SHP77 (cell line): ENCODE data around the gene ATF6.
"Not testable (repeated sequence)": the region's sequence is repeated elsewhere in the genome, so short reads cannot be mapped to it uniquely, and the experiment has no call there.

Experiments used
- DNase-seq, 2 experiments: peaks; one replicate each; lab custom pipeline; 2025; lab: John Stamatoyannopoulos, UW

ATF6 gene, protein sequence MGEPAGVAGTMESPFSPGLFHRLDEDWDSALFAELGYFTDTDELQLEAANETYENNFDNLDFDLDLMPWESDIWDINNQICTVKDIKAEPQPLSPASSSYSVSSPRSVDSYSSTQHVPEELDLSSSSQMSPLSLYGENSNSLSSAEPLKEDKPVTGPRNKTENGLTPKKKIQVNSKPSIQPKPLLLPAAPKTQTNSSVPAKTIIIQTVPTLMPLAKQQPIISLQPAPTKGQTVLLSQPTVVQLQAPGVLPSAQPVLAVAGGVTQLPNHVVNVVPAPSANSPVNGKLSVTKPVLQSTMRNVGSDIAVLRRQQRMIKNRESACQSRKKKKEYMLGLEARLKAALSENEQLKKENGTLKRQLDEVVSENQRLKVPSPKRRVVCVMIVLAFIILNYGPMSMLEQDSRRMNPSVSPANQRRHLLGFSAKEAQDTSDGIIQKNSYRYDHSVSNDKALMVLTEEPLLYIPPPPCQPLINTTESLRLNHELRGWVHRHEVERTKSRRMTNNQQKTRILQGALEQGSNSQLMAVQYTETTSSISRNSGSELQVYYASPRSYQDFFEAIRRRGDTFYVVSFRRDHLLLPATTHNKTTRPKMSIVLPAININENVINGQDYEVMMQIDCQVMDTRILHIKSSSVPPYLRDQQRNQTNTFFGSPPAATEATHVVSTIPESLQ

DNA sequence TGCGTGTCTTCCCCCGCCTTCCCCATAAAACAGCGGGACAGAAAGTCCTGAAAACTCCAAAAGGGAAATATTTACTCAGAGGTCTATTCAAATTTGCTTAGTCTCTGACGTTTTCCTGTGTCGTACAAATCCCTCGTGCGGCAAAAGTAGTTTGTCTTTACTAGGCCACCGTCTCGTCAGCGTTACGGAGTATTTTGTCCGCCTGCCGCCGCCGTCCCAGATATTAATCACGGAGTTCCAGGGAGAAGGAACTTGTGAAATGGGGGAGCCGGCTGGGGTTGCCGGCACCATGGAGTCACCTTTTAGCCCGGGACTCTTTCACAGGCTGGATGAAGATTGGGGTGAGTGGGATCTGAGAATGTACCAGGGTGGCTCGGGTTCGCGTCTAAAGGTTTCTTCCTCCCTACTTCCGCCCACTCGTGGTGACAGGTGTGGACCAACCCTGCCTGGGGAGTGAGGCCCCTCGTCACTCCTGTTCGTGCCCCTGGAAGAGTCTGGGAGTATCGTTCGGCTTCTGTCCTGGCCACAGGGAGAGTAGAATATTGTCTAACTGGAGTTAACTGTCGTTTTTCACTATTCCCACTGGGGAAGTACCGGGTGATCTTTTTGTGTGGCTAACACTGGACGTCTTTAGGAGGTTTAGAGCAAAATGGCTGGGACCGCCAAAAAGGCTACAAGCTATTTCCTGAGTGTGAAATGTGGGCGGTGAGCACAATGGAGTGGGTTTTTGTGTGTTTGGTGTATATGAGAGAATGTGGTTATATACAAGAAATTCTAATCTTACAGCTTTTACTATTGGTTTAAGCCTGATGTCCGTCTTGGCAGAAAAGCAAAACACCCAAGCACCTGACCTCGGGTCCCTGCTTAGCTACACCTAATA is at the start of gene ATF6:
ATF6 (plus strand) TSS at position 219 of the 880 bp plus-strand sequence; CDS start at position 260, 41 bp downstream.
- DNase-seq, result peak; percentile 94

DNA sequence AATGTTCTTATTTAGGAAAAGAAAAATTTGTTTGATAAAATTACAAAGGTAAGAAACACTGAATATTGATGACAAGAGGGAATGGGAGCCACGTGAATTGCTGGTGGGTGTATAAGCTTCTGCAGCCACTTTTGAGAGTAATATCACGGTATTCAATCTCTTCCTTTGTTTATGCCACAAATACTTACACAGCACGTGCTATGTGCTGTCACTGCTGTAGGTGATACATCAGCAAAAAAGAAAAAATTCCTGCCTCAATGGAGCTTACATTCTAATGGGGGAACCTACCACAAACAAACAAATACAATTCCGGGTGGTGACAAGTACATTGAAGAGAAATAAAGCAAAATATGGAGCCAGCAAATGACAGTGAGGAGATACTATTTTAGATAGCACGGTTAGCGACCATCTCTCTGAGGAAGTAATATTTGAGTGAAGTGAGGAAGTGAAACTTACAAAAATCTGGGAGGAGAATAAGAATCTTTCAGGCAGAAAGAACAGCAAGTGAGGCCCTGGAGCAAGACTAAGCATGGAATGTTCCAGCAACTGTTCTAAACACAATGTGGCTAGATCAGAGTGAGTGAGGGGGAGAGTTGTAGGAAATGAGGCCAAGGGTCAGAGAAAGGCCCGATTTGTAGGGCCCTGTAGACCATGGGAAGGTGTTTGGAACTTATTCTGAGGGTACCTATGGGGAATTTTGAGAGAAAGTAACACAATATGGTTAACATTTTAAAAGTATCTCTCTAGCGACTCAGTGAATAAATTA is 47.4 kb upstream of the ATF6 start:
- no peak for DNase-seq

DNA sequence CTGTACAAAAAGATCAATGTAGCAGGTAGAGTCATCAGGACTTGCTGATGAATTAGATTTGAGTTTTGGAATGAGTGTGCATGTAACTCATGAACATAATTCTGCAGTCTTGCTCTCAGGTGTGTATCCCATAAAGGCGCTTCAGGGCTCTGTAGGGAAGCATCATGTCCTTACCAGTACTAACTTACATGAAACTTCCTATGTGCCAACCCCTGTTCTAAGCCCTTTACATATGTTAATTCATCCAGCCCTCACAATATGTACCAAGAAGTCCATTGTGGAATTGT is 46.9 kb upstream of the ATF6 start:
- no peak for DNase-seq

DNA sequence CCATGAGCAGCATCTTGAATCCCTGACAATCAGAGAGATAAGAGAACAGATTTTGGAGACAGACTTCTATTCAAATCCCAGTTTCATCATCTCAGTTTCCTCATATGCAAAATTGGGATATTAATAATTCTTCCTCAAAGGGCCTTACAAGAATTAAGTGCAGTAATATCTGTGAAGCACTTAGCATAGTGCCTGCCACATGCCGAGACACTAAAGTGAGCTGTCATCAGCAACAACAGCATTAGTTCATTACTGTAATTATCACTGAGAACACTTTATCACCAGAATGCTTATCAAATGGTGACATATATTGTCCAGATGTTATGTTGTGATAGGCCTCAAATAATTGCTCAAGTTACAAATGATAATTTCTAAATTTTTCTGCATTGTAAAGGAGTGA is 45.7 kb upstream of the ATF6 start:
- DNase-seq, result no peak

DNA sequence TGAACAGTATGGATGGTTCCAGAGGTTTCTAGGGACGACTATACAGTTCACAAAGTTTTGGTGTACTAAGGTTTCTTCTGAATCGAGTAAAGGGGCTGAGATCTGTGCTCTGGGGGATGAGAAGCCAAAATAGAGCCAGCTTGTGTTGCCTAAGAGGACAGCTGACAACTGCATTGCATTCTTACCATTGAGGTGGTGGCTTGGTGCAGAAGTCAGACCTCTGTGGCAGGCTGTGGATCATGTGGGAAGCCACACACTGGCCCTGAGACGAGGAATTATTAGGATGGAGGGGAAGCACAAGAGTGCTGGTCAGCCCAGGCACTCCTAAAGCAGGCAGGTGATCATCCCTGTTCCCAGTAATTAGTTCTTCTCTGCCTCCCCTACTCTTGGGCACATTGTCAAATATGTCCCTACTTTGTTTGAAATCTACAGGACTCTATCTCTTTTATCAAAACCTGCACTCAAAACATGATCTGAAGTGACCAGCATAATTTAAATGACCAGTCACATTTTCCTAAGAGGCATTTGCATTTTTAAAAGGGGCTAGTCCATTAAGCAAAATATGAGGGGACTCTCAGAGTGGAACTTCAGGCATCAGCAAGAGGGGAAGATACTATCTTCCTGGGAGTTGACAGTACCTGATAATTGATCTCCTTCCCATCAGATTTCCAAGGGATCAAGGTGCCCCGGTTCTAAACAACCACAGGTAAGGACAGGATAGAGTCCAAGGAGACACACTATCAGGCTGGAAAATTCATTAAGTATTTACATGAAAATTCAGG is 45.0 kb upstream of the ATF6 start, which contains the start of gene FCRLB:
FCRLB (plus strand) TSS at position 589 of the 782 bp plus-strand sequence. CDS start 1,129 bp downstream, outside the sequence.
- DNase-seq, result no peak

DNA sequence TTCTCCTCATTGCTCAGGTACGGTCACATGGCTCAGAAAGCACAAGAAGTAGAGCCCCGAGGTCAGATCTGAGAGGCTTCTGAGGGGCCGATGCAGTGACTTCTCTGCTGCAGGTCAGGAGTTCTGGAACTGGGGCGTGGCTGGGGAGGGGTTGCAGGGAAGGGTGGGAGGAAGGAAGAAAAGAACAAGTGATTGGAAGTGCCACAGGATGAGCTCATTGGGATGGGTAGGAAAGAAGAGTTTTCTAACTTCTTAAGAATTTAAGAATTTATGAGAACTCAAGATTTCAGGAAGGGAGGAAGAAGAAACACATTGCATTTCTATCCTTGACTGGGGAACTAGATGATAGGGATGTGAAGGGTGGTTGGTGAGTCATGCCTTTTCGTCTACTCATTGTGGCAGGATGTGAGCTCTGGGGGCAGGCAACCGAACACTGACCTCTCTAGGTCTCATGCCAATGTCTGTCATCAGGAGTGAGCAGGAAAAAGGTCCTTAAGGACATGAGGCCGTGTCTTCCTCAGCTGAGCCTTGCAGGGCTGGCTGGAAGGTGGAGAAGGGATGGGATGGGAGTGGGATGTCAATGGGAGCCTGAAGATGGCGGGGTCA is 44.3 kb upstream of the ATF6 start:
- DNase-seq, result no peak

DNA sequence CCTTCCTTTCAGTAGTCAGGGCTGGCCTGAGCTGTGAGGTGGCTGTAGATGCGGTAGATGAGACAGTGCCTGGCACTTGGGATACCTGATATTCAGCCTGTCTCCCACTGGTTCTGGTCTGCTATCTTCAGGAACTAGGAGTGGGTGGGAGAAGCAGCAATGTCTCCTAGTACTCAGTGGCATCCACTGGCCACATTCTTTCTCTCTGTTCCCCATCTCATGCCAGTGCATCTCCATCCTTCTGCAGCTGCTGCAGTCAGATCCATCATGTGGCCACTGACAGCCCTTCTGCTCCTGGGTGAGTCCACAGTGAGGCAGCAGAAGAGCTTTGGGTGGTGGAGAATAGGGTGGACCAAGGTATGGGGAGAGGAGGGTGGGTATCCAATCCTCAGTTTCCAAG is 43.7 kb upstream of the ATF6 start:
- no peak for DNase-seq

DNA sequence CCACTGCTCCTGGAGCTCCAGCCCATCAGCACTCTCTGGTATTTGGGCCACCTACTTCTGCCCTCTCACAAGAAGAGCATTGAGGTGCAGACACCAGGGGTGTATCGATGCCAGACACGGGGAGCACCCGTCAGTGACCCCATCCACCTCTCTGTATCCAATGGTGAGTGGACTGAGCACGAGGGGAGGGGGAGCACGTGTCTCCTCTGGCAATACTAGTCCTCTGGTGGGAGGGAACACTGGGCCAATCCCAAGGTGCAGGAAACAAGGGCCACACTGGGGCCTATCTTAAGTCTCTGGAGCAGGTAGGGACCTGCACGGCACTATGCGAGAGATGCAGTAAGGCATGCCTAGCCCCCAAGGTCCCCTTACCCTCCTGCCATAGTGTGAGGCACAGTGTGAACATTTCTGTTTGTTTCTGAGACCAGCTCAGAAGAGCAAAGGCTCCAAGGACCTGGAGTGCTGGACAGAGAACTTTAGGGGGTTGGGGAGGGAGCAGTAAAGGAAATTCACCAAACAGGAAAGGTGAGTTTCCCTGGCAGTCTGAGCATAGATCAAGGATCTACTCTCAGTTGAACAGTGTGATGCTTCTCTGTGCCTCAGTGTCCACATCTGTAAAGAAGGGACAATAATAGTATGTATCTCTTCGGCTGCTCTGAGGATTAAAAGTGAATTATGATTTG is 42.5 kb upstream of the ATF6 start:
- DNase-seq, result no peak

DNA sequence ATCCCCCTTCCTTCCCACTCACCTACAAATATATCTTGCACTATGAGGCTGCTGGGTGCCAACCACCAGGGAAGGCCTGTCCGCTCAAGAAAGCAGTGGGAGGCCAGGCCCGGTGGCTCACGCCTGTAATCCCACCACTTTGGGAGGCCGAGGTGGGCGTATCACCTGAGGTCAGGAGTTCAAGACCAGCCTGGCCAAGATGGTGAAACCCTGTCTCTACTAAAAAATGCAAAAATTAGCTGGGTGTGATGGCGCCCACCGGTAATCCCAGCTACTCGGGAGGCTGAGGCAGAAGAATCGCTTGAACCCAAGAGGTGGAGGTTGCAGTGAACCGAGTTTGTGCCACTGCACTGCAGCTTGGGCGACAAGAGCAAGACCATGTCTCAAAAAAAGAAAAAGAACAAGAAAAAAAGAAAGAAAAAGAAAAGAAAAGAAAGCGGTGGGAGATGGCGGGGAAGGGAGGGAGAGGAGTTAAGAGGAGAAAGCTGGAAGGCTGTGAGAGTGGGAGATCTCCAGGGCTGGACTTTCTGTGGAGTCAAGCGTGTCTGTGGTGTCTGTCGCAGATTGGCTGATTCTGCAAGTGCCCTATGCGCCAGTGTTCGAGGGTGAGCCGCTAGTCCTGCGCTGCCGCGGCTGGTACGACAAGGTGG is 40.7 kb upstream of the ATF6 start:
- not testable (repeated sequence) for DNase-seq

DNA sequence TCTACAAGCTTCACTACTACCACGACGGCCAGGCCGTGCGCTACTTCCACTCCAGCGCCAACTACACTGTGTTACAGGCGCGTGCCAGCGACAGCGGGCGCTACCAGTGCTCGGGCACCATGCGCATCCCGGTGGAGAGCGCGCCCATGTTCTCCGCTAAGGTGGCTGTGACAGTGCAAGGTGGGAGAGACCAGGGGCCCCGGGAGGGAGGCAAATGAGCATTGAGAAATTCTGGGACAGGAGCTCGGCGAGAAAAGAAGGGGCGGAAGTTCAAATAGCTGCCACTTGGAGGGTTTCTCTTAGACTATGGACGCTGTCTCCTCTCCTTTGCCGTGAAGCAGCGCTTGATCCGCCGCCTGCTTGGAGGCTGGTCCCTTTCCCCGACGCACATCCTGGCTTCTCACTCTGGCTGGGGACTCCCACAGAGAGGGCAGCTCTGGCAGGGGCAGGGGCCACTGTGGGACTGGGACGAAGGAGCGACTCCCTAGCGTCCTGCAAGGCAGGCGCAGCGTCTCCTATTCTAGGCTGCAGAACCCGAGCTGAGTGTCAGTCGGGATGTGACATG is 40.1 kb upstream of the ATF6 start:
- peak; percentile 39 to 51 for DNase-seq

DNA sequence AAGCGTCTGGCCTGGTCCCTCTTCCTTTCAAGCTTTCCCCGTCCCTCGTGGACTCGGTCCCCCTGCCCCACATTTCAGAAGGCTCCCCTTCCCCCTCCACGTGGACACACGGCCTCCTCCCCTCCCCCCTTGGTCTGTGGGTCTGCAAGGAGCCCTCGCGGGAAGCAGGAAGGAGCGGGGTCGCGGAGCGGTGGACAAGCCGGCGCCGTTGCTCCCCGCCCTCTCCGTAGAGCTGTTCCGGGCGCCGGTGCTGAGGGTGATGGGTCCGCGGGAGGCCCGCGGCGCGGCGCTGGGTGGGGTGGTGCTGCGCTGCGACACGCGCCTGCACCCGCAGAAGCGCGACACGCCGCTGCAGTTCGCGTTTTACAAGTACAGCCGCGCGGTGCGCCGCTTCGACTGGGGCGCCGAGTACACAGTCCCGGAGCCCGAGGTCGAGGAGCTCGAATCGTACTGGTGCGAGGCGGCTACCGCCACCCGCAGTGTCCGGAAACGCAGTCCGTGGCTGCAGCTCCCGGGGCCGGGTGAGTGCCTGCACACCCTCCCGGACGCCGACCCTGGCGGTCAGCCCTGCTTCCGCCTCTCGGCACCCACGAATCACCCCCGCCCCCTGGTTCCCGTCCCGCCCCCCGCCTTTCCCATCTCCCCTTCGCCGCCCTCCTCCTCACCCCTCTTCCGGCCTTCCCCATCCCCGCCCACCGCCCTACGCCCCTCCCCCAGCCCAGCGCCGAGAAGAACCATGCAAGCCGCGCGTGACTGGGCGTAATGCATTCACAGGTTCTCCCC is 39.5 kb upstream of the ATF6 start:
- peak; percentile 86 to 88 for DNase-seq

DNA sequence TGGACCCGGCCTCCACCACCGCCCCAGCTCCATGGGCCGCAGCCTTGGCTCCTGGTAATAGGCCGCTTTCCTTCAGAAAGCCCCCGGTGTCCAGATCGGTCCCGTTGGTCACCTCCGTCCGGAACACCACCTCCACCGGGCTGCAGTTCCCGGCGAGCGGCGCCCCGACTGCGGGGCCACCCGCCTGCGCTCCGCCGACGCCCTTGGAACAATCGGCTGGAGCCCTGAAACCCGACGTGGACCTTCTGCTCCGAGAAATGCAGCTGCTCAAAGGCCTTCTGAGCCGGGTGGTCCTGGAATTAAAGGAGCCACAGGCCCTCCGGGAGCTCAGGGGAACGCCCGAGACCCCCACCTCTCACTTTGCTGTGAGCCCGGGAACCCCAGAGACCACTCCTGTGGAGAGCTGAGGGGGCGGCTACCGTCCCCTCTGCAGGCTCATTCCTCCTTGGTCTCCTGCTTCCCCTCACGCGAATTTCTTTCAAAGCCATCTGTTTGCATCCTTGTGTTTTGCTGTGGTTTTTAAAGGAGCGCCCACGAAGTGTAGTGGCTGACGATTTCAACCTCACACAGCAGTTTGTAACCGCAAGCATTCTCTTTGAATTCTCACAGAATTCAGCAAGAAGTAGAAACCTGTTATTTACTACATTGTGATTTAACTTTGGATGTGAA is 38.7 kb upstream of the ATF6 start:
- no peak for DNase-seq

DNA sequence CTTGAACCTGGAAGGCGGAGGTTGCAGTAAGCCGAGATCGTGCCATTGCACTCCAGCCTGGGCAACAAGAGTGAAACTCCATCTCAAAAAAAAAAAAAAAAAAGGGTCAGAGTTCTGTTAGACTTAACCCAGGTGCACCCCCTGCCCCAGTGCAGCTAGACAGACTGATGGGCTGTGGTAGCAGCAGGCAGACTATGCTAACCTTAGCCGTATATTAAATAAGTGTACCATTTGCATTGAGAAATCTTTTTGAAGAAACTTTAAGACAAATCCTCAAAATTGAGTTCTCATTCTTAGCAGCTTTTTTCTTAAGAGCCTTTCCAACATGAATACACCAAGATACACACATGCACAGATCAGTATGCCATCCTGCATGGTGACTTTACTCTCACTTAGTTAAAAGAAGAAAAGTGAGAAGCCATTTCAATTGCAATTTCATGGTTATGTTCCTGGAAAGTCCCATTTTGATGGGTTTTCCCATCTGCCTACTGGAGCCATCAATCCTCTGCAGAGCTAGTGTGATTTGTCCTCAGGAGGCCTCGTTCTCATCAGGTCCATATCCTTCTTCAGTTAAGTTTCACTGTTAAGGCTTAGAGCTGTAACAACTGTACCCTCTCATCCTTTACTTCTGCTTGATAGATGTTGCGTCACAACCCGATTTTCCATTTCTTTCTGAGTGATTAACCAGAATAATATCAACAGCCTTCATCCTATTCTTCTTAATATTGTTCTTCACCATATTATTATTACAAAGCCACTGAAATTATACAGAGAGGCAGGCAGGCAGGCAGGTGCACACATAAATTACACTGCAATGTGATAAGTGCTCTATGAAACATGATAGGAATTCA is 37.5 kb upstream of the ATF6 start:
- DNase-seq, result no peak

DNA sequence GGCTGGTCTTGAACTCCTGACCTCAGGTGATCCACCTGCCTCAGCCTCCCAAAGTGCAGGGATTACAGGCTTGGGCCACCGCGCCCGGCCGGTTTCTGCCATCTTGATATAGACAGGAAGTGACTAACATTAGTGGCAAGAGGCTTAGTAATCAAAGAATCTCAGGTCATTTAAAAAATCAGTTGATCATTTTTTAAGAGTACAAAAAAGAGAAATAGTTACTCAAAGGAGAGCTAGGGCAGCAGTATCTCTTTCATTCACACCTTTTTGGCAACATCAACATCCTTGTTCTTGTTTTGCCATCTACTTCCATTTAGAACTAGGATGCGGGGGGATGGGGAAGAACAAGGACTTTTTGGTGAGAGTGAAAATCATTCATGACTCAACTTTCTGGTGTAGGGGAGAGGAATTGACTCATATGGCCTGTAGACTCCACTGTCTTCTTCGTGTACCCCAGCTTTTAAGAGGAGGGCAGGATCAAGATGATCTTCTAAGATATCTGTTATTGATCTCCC is 36.0 kb upstream of the ATF6 start:
- no peak for DNase-seq

DNA sequence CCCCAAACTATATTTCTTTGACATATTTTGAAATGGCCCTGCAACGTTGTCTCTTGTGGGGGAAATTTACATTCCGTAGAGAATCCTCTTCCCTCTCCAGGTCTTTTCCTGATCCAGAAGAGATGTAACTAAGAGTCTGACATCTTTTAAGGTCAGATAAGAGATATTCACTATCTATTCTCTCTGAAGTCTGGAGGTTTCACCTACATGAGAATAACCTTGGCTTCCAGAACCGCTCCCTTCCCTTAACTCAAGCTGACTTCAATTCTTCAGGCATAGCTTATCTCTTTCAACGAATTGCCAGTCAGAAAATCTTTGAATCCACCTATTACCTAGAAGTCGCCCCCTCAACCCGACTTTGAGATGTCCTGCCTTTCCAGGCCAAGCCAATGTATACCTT is 34.9 kb upstream of the ATF6 start:
- no peak for DNase-seq

DNA sequence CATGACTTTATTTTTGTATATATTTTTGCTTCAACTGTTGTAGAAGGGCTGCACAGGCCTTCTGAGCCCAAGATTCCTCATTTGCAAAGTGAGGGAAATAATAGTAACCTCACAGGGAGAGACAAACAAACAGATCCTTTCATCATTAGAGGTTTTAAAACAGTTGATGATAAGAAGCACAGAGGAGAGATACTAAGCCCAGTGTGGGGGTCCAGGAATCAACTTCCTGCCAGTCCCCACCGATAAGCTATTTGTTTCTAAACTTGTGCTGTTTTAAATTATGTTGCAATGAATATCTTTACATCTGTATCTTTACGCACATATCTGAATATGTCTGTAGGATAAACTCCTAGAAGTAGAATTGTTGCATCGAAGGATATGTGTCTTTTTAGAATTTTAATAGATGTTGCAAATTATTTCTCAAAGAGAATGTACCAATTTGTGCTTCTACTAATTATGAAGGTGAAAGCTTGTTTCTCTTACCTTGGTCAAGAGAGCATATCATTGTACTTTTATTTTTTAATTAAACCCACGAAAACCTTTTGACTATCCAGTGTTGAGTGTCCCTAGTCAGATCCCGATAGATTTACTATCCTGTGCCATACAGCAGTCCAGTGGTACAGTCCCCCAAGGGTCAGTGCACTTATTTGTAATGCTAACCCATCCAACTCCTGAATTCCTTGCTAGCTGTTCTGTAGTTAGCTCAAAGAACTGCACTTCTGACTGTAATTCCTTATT is 34.0 kb upstream of the ATF6 start:
- no peak for DNase-seq
